HUDEP-2 (cell line): ENCODE data around the gene FAM236D.
"Not testable (repeated sequence)": the region's sequence is repeated elsewhere in the genome, so short reads cannot be mapped to it uniquely, and the experiment has no call there.

ENCODE experiments used
- DNase-seq, 76 experiments: peaks; one replicate each; lab custom pipeline; 2025; ENCODE audit not compliant: unreplicated experiment in 76 of 76; lab: John Stamatoyannopoulos, UW

FAM236D gene

DNA sequence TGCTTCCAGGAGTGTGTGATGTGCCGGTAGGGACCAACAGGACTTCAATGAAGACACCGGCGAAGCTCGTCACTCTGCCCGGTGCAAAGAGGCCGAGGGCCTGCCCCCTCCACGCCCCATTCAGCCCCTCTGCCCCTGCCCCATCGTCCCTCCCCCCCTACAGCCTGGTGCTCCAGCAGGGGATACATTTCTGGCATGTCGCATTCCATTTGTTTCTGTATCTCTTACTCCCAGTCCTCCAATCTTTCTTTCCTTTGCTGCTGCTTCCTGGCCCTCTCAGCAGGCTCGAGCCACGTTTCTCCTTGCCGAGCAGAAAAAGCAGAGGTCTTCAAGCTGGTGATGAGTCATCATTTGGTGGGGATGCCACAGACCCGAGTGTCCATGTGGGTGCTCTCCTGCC lies at the start of gene FAM236D:
Gene FAM236D (minus strand): TSS at position 101 of the 400 bp plus-strand sequence. CDS start 100 bp downstream, at position 1.
- DNase-seq: not testable (repeated sequence)

DNA sequence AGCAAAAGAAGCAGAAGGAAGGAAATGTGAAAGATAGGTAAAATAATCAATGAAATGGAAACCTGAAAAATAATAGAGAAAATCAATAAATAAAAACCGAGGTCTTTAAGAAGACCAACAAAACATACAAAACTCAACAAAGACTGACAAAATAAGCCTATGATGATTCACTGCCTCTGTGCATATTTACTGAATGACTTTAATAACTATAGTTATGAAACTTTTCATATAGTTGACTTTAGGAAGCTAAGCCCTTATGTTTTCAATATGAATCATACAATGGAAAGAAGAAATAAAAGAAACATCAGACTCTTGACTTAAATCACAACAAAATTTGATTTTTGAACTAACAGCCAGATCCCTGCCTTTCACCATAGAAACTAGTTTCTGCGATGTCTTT lies 29.5 kb upstream of the FAM236D start:
- not testable (repeated sequence) for DNase-seq

DNA sequence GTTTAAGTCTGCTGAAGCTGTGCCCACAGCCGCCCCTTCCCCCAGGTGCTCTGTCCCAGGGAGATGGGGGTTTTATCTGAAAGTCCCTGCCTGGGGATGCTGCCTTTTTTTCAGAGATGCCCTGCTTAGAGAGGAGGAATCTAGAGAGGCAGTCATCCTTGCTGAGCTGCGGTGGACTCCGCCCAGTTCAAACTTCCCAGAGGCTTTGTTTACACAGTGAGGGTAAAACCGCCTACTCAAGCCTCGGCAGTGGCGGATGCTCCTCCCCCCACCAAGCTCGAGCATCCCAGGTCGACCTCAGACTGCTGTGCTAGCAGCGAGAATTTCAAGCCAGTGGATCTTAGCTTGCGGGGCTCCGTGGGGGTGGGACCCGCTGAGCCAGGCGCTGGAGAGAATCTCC lies 22.7 kb upstream of the FAM236D start:
- not testable (repeated sequence) for DNase-seq

- not testable (repeated sequence) for DNase-seq
Measured at GRCh38 chrX:72790390-72790789, 17.6 kb downstream of the FAM236D start.

DNA sequence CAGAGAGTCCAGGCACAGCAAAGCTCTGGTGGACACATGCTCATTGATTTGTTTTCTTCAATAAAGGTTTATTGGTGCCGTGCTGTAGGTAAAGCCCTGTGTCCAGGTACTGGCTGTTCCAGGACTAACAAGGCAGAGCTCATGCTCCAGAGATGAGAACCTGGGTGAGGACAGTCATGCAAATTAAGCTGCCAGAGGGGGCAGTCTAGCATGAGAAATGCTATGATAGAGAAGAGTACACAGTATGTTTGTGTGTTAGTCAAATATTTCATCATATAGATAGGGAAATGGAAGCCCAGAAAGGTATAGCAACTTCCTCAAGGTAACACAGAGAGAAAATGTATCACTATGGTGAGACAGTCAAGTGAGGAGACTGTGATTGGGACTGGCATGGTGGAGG lies 19.9 kb downstream of the FAM236D start:
- not testable (repeated sequence) for DNase-seq

DNA sequence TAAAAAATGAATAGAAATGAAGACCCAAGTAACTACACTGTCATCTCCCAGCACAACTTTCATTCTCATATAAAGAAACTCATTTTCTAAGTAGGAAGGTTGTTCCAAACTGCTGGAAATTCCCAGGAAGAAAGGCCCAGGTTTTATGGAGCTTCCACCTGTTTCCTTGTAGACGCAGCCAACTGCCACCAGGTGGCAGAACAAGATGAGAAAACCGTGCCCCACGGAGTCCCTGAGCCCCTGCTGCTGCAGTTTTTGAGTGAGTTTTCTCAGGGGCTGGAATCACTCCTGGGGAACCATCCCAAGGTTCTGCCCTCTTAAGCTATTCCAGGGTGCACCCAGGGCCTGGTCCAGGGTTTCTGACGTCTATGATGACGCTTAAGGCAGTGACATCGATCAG lies 24.0 kb downstream of the FAM236D start:
- not testable (repeated sequence) for DNase-seq

- not testable (repeated sequence) for DNase-seq
Measured at GRCh38 chrX:72783365-72783936, 24.6 kb downstream of the FAM236D start.

- not testable (repeated sequence) for DNase-seq
Measured at GRCh38 chrX:72782560-72782959, 25.4 kb downstream of the FAM236D start, which contains the start of gene FAM236B. Gene FAM236B (minus strand): TSS chrX:72782660. CDS start chrX:72782560, 100 bp downstream.

DNA sequence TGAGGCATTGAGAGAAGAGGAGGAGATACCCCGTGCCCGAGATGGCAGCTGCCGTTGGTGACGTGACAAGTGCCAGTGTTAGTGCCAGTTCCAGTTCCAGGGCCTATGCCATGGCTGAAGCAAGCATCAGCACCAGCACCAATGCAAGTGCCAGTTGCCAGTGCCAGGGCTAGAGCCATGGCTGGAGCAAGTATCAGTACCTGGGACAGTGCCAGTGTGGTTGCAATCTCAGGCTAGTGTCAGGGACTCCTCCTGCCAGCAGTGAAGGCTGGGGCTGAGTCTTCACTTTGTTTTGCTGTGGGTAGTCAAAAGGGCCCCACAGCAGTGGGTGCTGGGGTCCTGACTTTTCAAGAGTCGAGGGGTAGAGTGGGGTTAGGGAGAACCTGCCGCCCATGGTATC lies 29.9 kb downstream of the FAM236D start:
- DNase-seq: not testable (repeated sequence)

DNA sequence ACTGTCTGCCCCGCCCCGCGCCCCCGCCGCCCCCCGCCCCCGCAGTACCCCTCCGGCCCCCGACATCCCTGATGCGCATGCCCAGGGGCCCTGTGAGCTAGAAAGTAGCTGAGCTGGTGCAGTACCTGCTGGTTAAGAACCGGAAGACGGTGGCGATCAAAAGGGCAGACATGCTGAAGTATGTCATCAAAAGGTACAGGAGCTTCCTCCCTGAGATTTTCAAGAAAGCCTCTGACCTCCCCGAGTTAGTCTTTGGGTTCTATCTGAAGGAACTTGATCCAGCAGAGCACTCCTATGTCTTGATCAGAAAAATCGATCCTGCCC lies 30.6 kb downstream of the FAM236D start:
- DNase-seq: not testable (repeated sequence)

GRCh38 chrX:72776653-72777466 lies 31.1 kb downstream of the FAM236D start, which contains the start of gene DMRTC1B:
Gene DMRTC1B (plus strand): TSS chrX:72776890. CDS start chrX:72845136, 68,246 bp downstream.
- DNase-seq: not testable (repeated sequence)

DNA sequence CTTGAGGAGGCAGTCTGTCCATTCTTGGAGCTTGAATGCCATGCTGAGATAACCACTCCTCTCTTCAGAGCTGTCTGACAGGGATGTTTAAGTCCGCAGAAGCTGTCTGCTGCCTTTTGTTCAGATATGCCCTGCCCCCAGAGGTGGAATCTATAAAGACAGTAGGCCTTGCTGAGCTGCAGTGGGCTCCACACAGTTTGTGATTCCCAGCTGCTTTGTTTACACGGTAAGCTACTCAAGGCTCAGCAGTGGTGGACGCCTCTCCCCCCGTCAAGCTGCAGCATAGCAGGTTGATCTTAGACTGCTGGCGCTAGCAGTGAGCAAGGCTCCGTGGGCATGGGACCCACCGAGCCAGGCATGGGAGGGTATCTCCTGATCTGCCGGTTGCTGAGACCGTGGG lies 47.6 kb downstream of the FAM236D start:
- DNase-seq: not testable (repeated sequence)
